Measurements from ENCODE around the gene MCCC2. TPM values are rescaled to one million over a fixed set of nuclear protein-coding genes. Genes with fewer than 3 reads are reported as not detected.

The MCCC2 gene
- total and polyA plus RNA-seq, 2 of the 8 experiments (the other 6 are each of a cell fraction or from before 2014, with no cell fraction given): 71.7 to 86.6 TPM

- Histone ChIP-seq H3K27me3 (replicated peaks in 1 of 4; ENCODE audit: control insufficient read depth in 3 of 4, extremely low read depth in 1 of 4, insufficient read depth in 3 of 4, low read length in 3 of 4) (no peaks in the 10 kb centered on the region; a peak in 1 of 7 replicates), H2AFZ (ENCODE audit: low read length) (peak overlapping the region; percentile 38; the same call in 1 of the 2 replicates), H2BK12ac (ENCODE audit: low read depth, low read length) (no peak overlapping the region), H3K9ac (replicated peaks in 1 of 4; ENCODE audit: extremely low read depth in 1 of 4, low read depth in 3 of 4, low read length in 3 of 4) (no peak overlapping the region), H3K4me2 (ENCODE audit: insufficient read depth in 1 of 2, low read depth in 2 of 2, low read length in 2 of 2) (no peak overlapping the region), H3K4me1 (replicated peaks in 1 of 4; ENCODE audit: control insufficient read depth in 3 of 4, insufficient read depth in 4 of 4, low read length in 3 of 4) (peaks cover 0 to 4% (median 0%) of the 10 kb centered on the region in 4 experiments; a peak in 3 of 7 replicates), H3K23me2 (ENCODE audit: low read depth, low read length) (no peaks in the 10 kb centered on the region), H2BK20ac (ENCODE audit: low read length) (no peak overlapping the region), H3K56ac (replicated peaks; ENCODE audit: insufficient read length, low read depth, low read length) (no peak overlapping the region), H3K79me1 (ENCODE audit: low read depth, low read length) (no peaks in the 10 kb centered on the region), H3K23ac (ENCODE audit: insufficient read length) (no peak overlapping the region), H3K4me3 (ENCODE audit: extremely low read depth in 1 of 4, insufficient read depth in 2 of 4, low read depth in 3 of 4, low read length in 4 of 4) (no peak overlapping the region), H3K27ac (ENCODE audit: low read depth, low read length) (no peak overlapping the region), H3K18ac (ENCODE audit: extremely low read depth, low read length) (no peak overlapping the region), H4K5ac (ENCODE audit: insufficient read length, low read depth, low read length) (no peak overlapping the region), H2BK120ac (replicated peaks; ENCODE audit: low read depth, low read length) (no peak overlapping the region), H3K79me2 (ENCODE audit: control insufficient read depth in 1 of 2, insufficient read depth in 2 of 2, low read length in 2 of 2) (no peaks in the 10 kb centered on the region), H4K20me1 (replicated peaks in 1 of 2; ENCODE audit: control insufficient read depth in 1 of 2, insufficient read depth in 2 of 2, low read length in 2 of 2) (no peaks in the 10 kb centered on the region), H4K8ac (ENCODE audit: extremely low read depth, insufficient read depth, low read length) (no peak overlapping the region), H4K91ac (replicated peaks; ENCODE audit: insufficient read length, low read length) (no peak overlapping the region), H3K14ac (ENCODE audit: insufficient read length) (no peak overlapping the region), H3K9me3 (ENCODE audit: insufficient read depth in 2 of 2, low read depth in 1 of 2, low read length in 1 of 2) (no peaks in the 10 kb centered on the region), H2AK5ac (ENCODE audit: low read depth, low read length) (no peak overlapping the region), H3K36me3 (ENCODE audit: control insufficient read depth in 2 of 4, insufficient read depth in 4 of 4, low read length in 3 of 4) (no peaks in the 10 kb centered on the region), H3K4ac (replicated peaks; ENCODE audit: insufficient read length, low read depth, low read length) (no peak overlapping the region), H2BK5ac (ENCODE audit: low read depth, low read length) (no peak overlapping the region), H2BK15ac (ENCODE audit: low read length) (no peak overlapping the region)
- no peak for DNase-seq (ENCODE audit: low read depth in 1 of 2, low spot score in 2 of 2)
- ChIA-PET POLR2A (ENCODE audit: partially characterized antibody) (interaction anchor here (0.6 to 1.0 kb wide), 2 partner anchors 9 to 249 kb away, joined by 3 read pairs; no protein-coding TSS in a partner anchor), CTCF (ENCODE audit: partially characterized antibody) (interaction anchor here (0.8 to 5.5 kb wide), 5 partner anchors 12 to 63 kb away, joined by 3 to 58 read pairs (median 5); no protein-coding TSS in a partner anchor)
- FAIRE-seq: no peak
- 93% methylated on average over 8 of the region's 8 CpGs; no CpG with 5 or more reads in 1 of the 2 experiments for WGBS, 2 experiments (ENCODE audit: extremely low coverage in 1 of 2, insufficient coverage in 1 of 2, insufficient read length in 1 of 2, insufficient replicate concordance in 2 of 2, low coverage in 1 of 2, low lambda C conversion rate in 2 of 2, missing lambda C conversion rate in 1 of 2)
- TF ChIP-seq POU5F1 (IDR thresholded peaks at IDR 0.05; ENCODE audit: low read depth, low read length) (no peak), MAFK (IDR thresholded peaks at IDR 0.05; ENCODE audit: low read depth, low read length) (no peak), EP300 (IDR thresholded peaks at IDR 0.05; ENCODE audit: borderline replicate concordance in 1 of 2, low read depth in 2 of 2, low read length in 2 of 2) (no peak), BRCA1 (IDR thresholded peaks at IDR 0.05; ENCODE audit: low read depth, low read length) (no peak), TEAD4 (IDR thresholded peaks at IDR 0.05; ENCODE audit: low read depth, low read length) (no peak), SP2 (IDR thresholded peaks at IDR 0.05; ENCODE audit: low read length) (no peak), RBBP5 (IDR thresholded peaks at IDR 0.05; ENCODE audit: borderline replicate concordance, low read depth, low read length) (no peak), NRF1 (IDR thresholded peaks at IDR 0.05; ENCODE audit: low read depth, low read length) (no peak), GTF2F1 (IDR thresholded peaks at IDR 0.05; ENCODE audit: borderline replicate concordance, low read depth, low read length) (no peak), RNF2 (IDR thresholded peaks at IDR 0.05; ENCODE audit: borderline replicate concordance, low read depth, low read length, missing control alignments, poor library complexity, severe bottlenecking) (no peak), JUN (IDR thresholded peaks at IDR 0.05; ENCODE audit: low read depth, low read length) (no peak)
Observed at GRCh38 chr5:71695071-71695470, 107.9 kb downstream of the MCCC2 start.

All from H1 (cell line).